ENCODE measurements around the gene ZNF606. TPM values are rescaled to one million over a fixed set of nuclear protein-coding genes. Genes with fewer than 3 reads are reported as not detected.

The ZNF606 gene
- total RNA-seq, 6 experiments from 2014 or later: 3.1 to 7.1 (median 5.0) TPM

- ATAC-seq (no peak), DNase-seq (no peak)
- TF ChIP-seq POLR2A (IDR thresholded peaks at IDR 0.05) (no peak), CTCF (IDR thresholded peaks at IDR 0.05) (no peak)
- Histone ChIP-seq H3K27me3 (no peaks in the 10 kb centered on the region), H3K4me1 (no peaks in the 10 kb centered on the region), H3K27ac (no peak within 1 kb of the TSS), H3K4me3 (no peak within 1 kb of the TSS), H3K9me3 (peaks cover 9 to 60% (median 35%) of the 10 kb centered on the region in 4 donors), H3K36me3 (peaks cover 0 to 15% (median 4%) of the 10 kb centered on the region in 4 donors)
- WGBS (ENCODE audit: insufficient coverage, low coverage, low lambda C conversion rate, missing lambda C conversion rate): 85% methylated on average over 2 of the region's 4 CpGs
- intact Hi-C loops (cut with DNase I): no loop called here
Measured at GRCh38 chr19:57974434-57974833, 28.2 kb downstream of the ZNF606 start, which contains the start of gene C19orf18. Gene C19orf18, minus strand, starts transcription at chr19:57974534. Its CDS starts 102 bp downstream, at chr19:57974432.

- H3K27ac ChIP-seq: no peak overlapping the region
- no peak overlapping the region for H3K4me3 ChIP-seq
- no peaks in the 10 kb centered on the region for H3K4me1 ChIP-seq
- peaks cover 0 to 13% (median 5%) of the 10 kb centered on the region in 4 donors for H3K9me3 ChIP-seq
- TF ChIP-seq CTCF (IDR thresholded peaks at IDR 0.05): no peak
- TF ChIP-seq POLR2A (IDR thresholded peaks at IDR 0.05): no peak
- no peaks in the 10 kb centered on the region for H3K27me3 ChIP-seq
- intact Hi-C loops (cut with DNase I): no loop called here
- ATAC-seq (no peak), DNase-seq (no peak)
- WGBS (ENCODE audit: insufficient coverage, low coverage, low lambda C conversion rate, missing lambda C conversion rate): 70% methylated on average over 8 of the region's 8 CpGs
- no peaks in the 10 kb centered on the region for H3K36me3 ChIP-seq
Measured at GRCh38 chr19:57964761-57965160, 37.9 kb downstream of the ZNF606 start.

GRCh38 chr19:57961785-57962184, 40.8 kb downstream of the ZNF606 start:
- no peak overlapping the region for H3K4me3 ChIP-seq
- WGBS (ENCODE audit: insufficient coverage, low coverage, low lambda C conversion rate, missing lambda C conversion rate): 78% methylated on average over 1 of the region's 1 CpG
- ATAC-seq: no peak
- H3K4me1 ChIP-seq: no peaks in the 10 kb centered on the region
- peaks cover 0 to 10% (median 5%) of the 10 kb centered on the region in 4 donors for H3K9me3 ChIP-seq
- TF ChIP-seq POLR2A (IDR thresholded peaks at IDR 0.05): no peak
- no peak for TF ChIP-seq CTCF (IDR thresholded peaks at IDR 0.05)
- intact Hi-C loops (cut with DNase I): no loop called here
- H3K27me3 ChIP-seq: no peaks in the 10 kb centered on the region
- no peak for DNase-seq
- no peak overlapping the region for H3K27ac ChIP-seq
- H3K36me3 ChIP-seq: no peaks in the 10 kb centered on the region

GRCh38 chr19:57954996-57955395, 47.6 kb downstream of the ZNF606 start:
- Histone ChIP-seq H3K27me3 (no peaks in the 10 kb centered on the region), H3K4me1 (no peaks in the 10 kb centered on the region), H3K9me3 (peaks cover 0 to 5% (median 1%) of the 10 kb centered on the region in 4 donors), H3K27ac (no peak overlapping the region), H3K36me3 (no peaks in the 10 kb centered on the region), H3K4me3 (no peak overlapping the region)
- no peak for TF ChIP-seq POLR2A (IDR thresholded peaks at IDR 0.05)
- TF ChIP-seq CTCF (IDR thresholded peaks at IDR 0.05): no peak
- 79% methylated on average over 2 of the region's 4 CpGs for WGBS (ENCODE audit: insufficient coverage, low coverage, low lambda C conversion rate, missing lambda C conversion rate)
- ATAC-seq: no peak
- intact Hi-C loops (cut with DNase I): no loop called here
- no peak for DNase-seq

GRCh38 chr19:57949702-57950101, 52.9 kb downstream of the ZNF606 start:
- ATAC-seq (no peak), DNase-seq (no peak)
- H3K27me3 ChIP-seq: no peaks in the 10 kb centered on the region
- H3K9me3 ChIP-seq: no peaks in the 10 kb centered on the region
- no peak overlapping the region for H3K27ac ChIP-seq
- intact Hi-C loops (cut with DNase I): no loop called here
- no peaks in the 10 kb centered on the region for H3K36me3 ChIP-seq
- no peak for TF ChIP-seq CTCF (IDR thresholded peaks at IDR 0.05)
- no peak for TF ChIP-seq POLR2A (IDR thresholded peaks at IDR 0.05)
- H3K4me3 ChIP-seq: no peak overlapping the region
- WGBS (ENCODE audit: insufficient coverage, low coverage, low lambda C conversion rate, missing lambda C conversion rate): 91% methylated on average over 3 of the region's 12 CpGs
- H3K4me1 ChIP-seq: peaks cover 0 to 5% (median 0%) of the 10 kb centered on the region in 4 donors

Data from right lobe of liver (tissue), 6 donors.